GM19043 (cell line): ENCODE results near the gene LHB.
"Not testable (repeated sequence)": the region's sequence is repeated elsewhere in the genome, so short reads cannot be mapped to it uniquely, and the experiment has no call there.

Experiments
- ATAC-seq: cut with Tn5 transposase; IDR thresholded peaks from one replicate; pipeline ENCODE4 v1.9.1; 2021; ENCODE audit warnings: low read depth; ENCODE audit not compliant: unreplicated experiment

LHB gene

GRCh38 chr19:49017041-49017665 lies at the start of gene LHB:
Gene LHB (minus strand): TSS chr19:49017091. CDS start chr19:49017081, 10 bp downstream.
- no peak for ATAC-seq

DNA sequence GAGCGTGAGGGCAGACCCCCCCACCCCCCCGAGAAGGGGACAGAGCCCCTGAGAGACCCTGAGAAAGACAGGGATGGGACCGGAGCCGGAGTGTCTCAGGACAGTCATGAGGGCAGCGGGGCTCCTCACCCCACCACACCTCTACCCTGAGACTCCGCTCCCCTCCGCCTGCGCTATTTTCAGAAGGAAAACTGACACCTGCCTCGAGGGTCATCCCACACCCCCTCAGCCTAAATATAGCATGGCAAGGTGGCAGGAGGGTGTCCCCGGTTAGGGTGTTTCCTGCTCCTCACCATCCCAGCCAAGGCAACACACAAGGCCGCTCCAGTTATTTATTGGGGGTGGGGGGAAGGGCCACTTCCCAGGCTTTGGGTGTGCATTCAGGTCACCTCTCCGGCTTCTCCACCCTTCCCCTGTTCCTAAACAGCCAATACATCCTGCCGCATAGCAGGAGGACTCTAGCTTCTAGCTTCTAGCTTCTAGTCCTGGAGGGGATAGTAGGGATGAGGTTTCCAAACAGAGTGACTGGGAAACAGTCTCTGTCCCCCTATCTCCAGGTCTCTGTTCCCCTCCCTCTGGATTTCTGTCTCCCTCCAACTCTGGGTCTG lies 49.1 kb upstream of the LHB start:
- no peak for ATAC-seq

GRCh38 chr19:49064768-49065611 lies 48.1 kb upstream of the LHB start, which contains the start of gene NTF4:
Gene NTF4 (minus strand): TSS chr19:49064818. CDS start chr19:49061997, 2,821 bp downstream.
- no peak for ATAC-seq

DNA sequence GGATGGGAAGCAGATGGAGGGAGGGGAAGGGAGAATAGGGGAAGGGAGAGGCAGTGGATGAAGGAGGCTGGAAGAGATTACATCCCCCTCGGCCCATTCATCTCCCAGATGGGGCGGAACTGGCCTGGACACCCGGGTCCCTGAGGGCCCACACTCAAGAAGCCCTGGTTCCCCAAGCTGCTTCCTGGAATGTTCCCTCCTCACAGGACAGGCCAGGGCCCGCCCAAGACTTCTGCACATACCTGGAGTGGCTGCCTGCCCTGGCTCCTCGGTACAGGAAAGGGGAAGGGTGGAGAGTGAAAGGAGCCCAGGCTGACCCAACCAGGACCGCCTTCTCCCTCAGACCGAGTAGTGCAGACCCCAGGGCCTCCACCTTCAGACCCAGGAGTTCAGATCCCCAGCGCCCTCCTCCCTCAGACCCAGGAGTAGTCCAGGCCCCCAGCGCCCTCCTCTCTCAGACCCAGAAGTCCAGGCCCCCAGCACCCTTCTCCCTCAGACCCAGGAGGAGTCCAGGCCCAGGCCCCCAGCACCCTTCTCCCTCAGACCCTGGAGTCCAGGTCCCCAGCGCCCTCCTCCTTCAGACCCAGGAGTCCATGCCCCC lies 47.2 kb upstream of the LHB start:
- no peak for ATAC-seq

DNA sequence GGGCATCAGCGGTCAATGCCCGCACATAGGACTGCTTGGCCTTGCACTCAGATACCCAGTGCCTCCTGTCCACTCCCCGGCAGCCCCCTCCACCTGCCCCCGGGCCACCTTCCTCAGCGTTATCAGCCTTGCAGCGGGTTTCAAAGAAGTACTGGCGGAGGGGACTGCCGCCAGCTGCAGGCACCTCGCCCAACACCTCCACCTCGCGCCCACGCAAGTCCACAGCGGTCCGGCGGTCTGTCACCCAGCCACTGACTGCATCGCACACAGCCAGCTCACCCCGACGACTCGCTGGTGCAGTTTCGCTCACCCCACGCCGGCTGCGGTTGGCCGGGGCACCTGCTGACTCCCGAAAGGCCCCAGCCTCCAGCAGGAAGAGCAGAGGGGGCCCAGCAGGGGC lies 44.6 kb upstream of the LHB start:
- no peak for ATAC-seq

DNA sequence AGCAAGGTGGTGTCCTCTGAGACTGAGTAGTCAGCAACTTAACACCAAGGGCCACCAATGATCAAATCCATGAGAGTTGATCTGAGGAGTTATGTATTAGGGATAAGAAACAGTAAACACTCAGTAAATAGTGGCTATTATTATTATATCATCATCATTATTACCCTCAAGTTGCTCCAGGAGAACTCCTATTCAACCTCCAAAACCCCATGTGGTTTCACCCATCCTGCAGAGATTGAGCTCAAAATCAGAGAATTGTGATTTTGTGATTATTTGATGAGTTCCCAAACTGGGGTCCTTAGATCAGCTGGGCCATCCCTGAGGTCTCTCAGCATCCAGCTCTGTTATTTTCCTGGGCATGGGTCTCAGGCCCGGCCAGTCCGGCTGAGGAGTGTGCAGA lies 44.1 kb upstream of the LHB start:
- ATAC-seq: no peak

DNA sequence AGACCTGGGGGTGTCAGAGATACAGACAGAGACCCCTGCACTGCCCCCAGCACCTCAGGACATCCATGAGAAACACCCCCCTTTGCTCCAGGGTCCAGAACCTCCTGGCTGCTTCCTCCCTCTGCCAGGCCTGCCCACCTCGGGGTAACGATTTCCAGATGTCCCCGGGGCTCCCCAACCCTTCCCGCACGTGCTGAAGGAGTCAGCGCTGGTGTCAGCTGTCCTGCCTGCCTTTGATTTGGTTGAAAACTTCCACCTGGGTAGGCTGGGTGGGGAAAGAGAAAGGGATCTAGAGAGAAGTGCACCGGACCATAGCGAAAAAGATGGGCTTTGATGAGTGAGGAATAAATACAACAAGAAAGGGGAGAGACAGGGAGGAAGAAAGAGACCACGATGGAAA lies 42.2 kb upstream of the LHB start:
- no peak for ATAC-seq

DNA sequence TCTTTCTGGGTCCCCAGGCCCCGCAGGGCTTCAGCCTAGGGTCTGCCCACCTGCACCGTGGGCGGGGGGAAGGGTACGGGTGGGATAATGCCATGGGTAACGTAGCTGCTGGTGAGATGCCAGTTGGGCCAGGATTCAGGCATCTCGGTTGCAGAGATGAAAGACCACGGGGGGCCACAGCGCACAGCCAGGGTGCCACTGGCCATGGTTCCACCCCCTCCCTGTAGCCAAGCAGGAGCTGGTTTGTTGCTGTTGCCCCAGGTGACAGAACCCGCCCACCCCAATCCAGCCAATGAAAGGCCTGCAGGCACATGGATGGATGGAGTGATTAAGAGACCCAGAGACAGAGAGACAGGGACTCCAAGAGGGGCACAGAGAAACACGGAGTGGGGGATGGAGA lies 41.7 kb upstream of the LHB start:
- ATAC-seq: no peak

DNA sequence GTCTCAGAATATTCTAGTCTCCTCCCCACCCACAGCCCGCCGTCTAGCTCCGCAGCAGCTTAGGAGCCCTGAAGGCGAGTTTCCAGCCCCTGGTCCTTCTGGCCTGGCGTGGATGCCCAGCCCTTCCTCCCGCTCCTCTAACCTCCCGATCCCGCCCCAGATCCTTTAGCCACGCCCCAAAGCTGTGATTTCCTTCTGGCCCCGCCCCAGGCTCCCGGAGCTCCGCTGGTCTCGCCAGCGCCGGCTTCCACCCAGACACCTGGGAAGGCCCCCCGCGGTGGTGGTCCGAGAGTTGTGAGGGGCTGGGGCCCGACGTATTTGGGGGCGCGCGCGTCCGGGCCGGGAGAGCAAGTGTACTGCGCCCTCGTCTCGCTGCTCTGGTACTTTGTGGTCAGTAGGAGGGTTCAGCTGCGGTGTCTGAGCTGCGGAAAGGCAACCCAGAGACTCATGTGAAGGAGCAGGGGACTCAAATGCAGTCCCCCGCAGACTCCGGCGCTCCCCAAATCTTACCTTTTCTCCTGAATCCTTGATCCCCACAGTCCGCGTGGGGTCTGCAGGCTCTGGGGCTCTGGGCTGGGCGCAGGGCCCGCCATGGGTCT lies 40.8 kb upstream of the LHB start, which contains the start of gene CGB7:
CGB7 (minus strand) TSS at position 114 of the 599 bp plus-strand sequence. CDS start 2,374 bp downstream, outside the sequence.
- no peak for ATAC-seq

DNA sequence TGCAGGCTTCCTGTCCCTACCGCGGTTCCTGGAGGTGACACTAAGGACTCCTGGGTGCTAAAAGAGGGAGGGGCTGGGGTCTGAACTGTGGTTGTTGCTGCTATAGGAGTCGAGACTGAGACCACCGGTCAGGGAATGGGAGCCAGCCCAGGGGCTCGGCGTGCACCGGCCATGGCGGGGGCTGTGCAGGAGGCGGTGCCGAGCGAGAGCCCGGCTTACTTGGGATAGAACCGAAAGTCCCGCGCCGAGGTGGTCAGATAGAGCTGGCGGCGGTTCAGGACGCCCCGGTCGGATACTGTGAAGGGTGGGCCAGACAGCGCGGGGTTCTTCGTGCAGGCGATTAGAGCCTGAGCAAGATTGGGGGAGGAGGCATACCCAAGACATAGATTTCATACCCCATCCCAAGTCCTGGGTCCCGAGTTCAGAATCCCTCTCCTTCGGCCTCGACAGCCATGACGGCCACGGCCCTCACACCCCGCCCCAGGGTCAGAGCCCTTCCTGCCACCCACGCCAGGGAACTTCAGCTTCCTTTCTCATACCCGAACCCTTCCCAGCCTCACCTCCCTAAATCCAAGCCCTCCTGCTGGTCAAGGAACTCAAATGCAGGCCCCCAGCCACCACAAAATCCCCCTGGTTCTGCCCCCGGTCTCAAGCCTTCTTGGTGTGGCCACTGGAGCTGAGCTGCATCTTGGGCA lies 40.2 kb upstream of the LHB start:
- not testable (repeated sequence) for ATAC-seq

DNA sequence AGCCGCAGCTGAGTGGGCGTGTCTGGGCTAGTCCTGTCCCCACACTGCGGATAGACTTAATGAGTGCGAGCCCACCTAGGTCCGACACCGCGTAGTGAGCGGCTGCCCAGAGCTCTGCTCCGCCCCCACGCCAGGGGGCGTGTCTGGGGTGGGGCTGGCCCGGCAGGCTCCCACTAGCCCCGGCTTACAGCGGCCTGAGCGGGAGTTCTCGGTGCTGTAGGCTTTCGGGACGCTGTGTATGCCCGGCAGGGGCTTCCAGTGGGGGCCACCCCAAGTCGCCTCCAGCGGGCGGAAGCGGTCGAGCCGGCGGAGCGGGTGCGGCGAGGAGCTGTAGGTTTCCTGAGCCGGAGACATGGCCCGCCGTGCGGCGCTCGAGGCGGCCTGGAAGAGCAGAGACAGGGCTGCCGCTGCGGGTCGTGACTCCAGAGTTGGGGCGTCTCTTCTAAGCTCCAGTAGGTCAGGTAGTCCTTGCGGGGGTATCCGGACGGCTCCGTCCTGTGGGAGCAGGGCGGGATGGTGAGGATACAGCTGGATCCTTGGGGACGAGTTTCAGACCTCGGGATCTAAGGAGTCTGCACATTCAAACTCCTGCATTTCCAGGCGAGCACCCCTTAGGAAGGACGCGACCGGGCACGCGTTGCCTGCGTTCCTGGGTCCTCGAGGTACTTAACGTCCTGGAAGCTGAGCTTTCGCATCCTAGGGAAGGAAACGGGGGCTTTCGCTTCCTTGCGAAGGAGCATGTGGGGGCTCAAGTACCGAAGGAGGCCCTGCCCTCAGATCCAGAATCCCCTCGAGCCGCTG lies 39.4 kb upstream of the LHB start:
- no peak for ATAC-seq

DNA sequence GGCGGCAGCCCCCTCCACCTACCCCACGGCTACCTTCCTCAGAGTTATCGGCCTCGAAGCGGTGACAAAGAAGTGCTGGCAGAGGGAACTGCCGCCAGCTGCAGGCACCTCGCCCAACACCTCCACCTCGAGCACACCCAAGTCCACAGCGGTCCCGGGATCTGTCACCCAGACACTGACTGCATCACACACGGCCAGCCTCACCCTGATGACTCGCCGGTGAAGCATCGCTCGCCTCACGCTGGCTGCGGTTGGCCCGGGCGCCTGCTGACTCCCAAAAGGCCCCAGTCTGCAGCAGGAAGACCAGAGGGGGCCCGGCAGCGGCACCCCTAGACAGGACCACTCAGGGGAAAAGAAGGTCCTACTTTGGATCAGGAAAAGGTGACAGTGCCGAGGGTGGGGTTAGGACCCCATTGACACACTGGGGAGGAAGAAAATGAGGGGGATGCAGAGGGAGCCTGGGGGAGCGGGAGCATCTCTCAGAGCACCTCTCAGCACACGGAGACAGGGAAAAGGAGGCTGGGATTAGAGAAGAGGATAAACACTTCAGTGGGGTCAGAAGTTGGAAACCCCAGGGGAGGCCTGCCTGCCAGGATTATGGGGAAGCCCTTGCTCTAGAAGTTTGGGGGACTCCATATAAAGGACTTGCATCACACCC lies 33.6 kb upstream of the LHB start:
- ATAC-seq: not testable (repeated sequence)

DNA sequence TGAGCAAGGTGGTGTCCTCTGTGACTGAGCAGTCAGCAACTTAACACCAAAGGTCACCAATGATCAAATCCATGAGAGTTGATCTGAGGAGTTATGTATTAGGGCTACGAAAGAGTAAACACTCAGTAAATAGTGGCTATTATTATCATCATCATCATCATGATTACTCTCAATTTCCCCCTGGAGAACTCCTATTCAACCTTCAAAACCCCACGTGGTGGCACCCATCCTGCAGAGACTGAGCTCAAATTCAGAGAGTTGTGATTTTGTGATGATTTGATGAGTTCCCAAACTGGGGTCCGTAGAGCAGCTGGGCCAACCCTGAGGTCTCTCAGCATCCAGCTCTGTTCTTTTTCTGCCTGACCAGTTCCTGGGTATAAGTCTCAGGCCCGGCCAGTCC lies 32.9 kb upstream of the LHB start:
- ATAC-seq: not testable (repeated sequence)

- not testable (repeated sequence) for ATAC-seq
Measured at GRCh38 chr19:49049011-49049410, 32.1 kb upstream of the LHB start, which contains the start of gene CGB8. Gene CGB8 (minus strand): TSS chr19:49049111. CDS start chr19:49048739, 372 bp downstream.

- ATAC-seq: not testable (repeated sequence)
Measured at GRCh38 chr19:49043548-49043947, 26.7 kb upstream of the LHB start, which contains the start of gene CGB5. Gene CGB5 (plus strand): TSS chr19:49043848. CDS start chr19:49044210, 362 bp downstream.

DNA sequence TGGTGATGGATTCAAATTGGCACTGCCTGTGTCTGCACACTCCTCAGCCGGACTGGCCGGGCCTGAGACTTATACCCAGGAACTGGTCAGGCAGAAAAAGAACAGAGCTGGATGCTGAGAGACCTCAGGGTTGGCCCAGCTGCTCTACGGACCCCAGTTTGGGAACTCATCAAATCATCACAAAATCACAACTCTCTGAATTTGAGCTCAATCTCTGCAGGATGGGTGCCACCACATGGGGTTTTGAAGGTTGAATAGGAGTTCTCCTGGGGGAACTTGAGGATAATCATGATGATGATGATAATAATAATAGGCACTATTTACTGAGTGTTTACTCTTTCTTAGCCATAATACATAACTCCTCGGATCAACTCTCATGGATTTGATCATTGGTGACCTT lies 25.8 kb upstream of the LHB start:
- not testable (repeated sequence) for ATAC-seq

- no peak for ATAC-seq
Measured at GRCh38 chr19:49042177-49042576, 25.3 kb upstream of the LHB start.

DNA sequence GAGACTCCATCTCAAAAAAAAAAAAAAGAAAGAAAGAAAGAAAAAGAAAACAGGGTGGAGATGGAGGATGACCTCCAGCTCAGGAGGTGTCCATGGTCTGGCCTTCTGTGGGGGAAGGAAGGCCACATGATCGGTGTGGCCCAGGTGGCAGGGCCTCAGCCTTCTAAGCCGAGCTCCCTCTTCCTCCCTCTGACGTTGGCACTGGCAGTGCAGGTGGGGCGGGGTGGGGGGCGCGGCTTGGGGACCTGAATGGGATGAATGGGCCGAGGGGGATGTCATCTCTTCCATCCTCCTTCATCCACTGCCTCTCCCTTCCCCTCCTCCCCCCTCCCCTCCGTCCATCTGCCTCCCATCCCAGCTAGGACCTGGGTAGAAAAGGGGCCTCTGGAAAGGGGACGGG lies 22.8 kb upstream of the LHB start:
- not testable (repeated sequence) for ATAC-seq
